ENCODE data around the gene SHB.

Gene SHB

GRCh38 chr9:37998881-37999587 is 70.0 kb downstream of the SHB start (continued):
- TF ChIP-seq ZNF311 (tag by site-specific recombination; IDR thresholded peaks at IDR 0.05; ENCODE audit: borderline replicate concordance): no peak
- TF ChIP-seq PRDM1 (tag by site-specific recombination; IDR thresholded peaks at IDR 0.05): no peak
- TF ChIP-seq ZNF645 (tag by site-specific recombination; IDR thresholded peaks at IDR 0.05): no peak
- peak; percentile 78 for TF ChIP-seq ZNF600 (tag by site-specific recombination; IDR thresholded peaks at IDR 0.05)
- no peak for TF ChIP-seq ZNF324 (tag by site-specific recombination; IDR thresholded peaks at IDR 0.05)
- TF ChIP-seq KLF17 (tag by site-specific recombination; IDR thresholded peaks at IDR 0.05): no peak
- TF ChIP-seq ZNF214 (tag by site-specific recombination; IDR thresholded peaks at IDR 0.05; ENCODE audit: borderline replicate concordance): no peak

GRCh38 chr9:37997636-37998374 is 71.2 kb downstream of the SHB start:
- Histone ChIP-seq H3K36me3 (ENCODE audit: control insufficient read depth in 2 of 2, insufficient read depth in 1 of 2, low read length in 2 of 2) (peaks cover 0 to 28% of the 10 kb centered on the region in 2 experiments; a peak in 1 of 3 replicates), H3K9me3 (ENCODE audit: control insufficient read depth, insufficient read depth, low read depth, low read length) (no peaks in the 10 kb centered on the region), H3K4me3 (ENCODE audit: low read depth, low read length) (no peak overlapping the region), H3K27ac (ENCODE audit: extremely low read depth, low read depth, low read length) (no peak overlapping the region), H3K4me1 (ENCODE audit: control insufficient read depth, insufficient read depth, low read length) (no peaks in the 10 kb centered on the region; the same call in 1 of the 2 replicates)
- ChIA-PET CTCF (no interaction called here), POLR2A (no interaction called here)
- TF ChIP-seq HOXA7 (CRISPR knock-in tag; IDR thresholded peaks at IDR 0.05; ENCODE audit: borderline replicate concordance) (no peak), RBAK (tag by site-specific recombination; IDR thresholded peaks at IDR 0.05) (no peak), ZNF747 (tag by site-specific recombination; IDR thresholded peaks at IDR 0.05) (no peak), SCRT1 (tag by site-specific recombination; IDR thresholded peaks at IDR 0.05; ENCODE audit: borderline replicate concordance) (peak; percentile 72; the same call in 1 of the 2 replicates), ZNF626 (tag by site-specific recombination; IDR thresholded peaks at IDR 0.05) (no peak), ZNF664 (tag by site-specific recombination; IDR thresholded peaks at IDR 0.05) (no peak), ZNF174 (tag by site-specific recombination; IDR thresholded peaks at IDR 0.05) (no peak), TSHZ1 (tag by site-specific recombination; IDR thresholded peaks at IDR 0.05; ENCODE audit: borderline replicate concordance) (no peak), ZBTB26 (tag by site-specific recombination; optimal IDR thresholded peaks at IDR 0.05) (no peak), ZNF629 (tag by site-specific recombination; IDR thresholded peaks at IDR 0.05) (no peak), ZFP3 (tag by site-specific recombination; IDR thresholded peaks at IDR 0.05; ENCODE audit: low read depth) (no peak), ZEB2 (tag by site-specific recombination; IDR thresholded peaks at IDR 0.05) (no peak), GLI2 (tag by site-specific recombination; IDR thresholded peaks at IDR 0.05; ENCODE audit: borderline replicate concordance, low read depth) (no peak), ZXDB (tag by site-specific recombination; IDR thresholded peaks at IDR 0.05) (no peak), ZNF366 (tag by site-specific recombination; conservative IDR thresholded peaks at IDR 0.05) (no peak), MZF1 (tag by site-specific recombination; IDR thresholded peaks at IDR 0.05; ENCODE audit: borderline replicate concordance) (peak; percentile 38; the same call in 1 of the 2 replicates), ZNF394 (tag by site-specific recombination; IDR thresholded peaks at IDR 0.05; ENCODE audit: borderline replicate concordance) (no peak)
